B cell (primary cell): Measurements from ENCODE around the gene GGT6. TPM values are rescaled to one million over a fixed set of nuclear protein-coding genes. Genes with fewer than 3 reads are reported as not detected.

ENCODE experiments used
- ATAC-seq: fragments of 200-7000 bp; cut with Tn5 transposase; one replicate; pipeline ENCODE4 v1.10.0; 2021; ENCODE audit warnings: low read depth, mild to moderate bottlenecking, moderate number of reproducible peaks, moderate library complexity
- CTCF ChIA-PET: fragments of 350-600 bp; sonication (Branson Sonifier 250); formaldehyde crosslinking; loops from one replicate; lab custom pipeline; 2021; ENCODE audit warnings: antibody characterized with exemption, inconsistent platforms; lab: Charles Lee
- POLR2A ChIA-PET: fragments of 350-600 bp; sonication (Branson Sonifier 250); formaldehyde crosslinking; loops from one replicate; lab custom pipeline; 2021; ENCODE audit warnings: antibody characterized with exemption; lab: Charles Lee
- DNase-seq: peaks from one replicate; pipeline ENCODE4 v3.0.0; 2013
- H2AFZ ChIP-seq: 2 replicates; pipeline ENCODE4 v1.6.1; 2012; ENCODE audit warnings: mild to moderate bottlenecking, low read depth, low read length; ENCODE audit not compliant: insufficient read depth, poor library complexity, severe bottlenecking
- H3K27ac ChIP-seq, 2 donors: 1 replicate in 1 of 2; 2 replicates in 1 of 2; pipeline ENCODE4 v1.5.1; 2012 to 2013; ENCODE audit warnings: low read length in 2 of 2, mild to moderate bottlenecking in 2 of 2, moderate library complexity in 1 of 2
- H3K27me3 ChIP-seq, 4 experiments: fragments of 200-600 bp in 1 of 4; sonication (generic) in 1 of 4; replicated peaks in 1 of 4; 1 replicate in 2 of 4; 2 replicates in 2 of 4; pipeline versions ENCODE4 v1.6.1 to v1.7.0; 2013 to 2016; ENCODE audit warnings: low read length in 3 of 4, mild to moderate bottlenecking in 2 of 4, mixed read lengths in 1 of 4, moderate library complexity in 1 of 4; ENCODE audit not compliant: insufficient read depth in 4 of 4, control insufficient read depth in 3 of 4; ENCODE audit errors: control extremely low read depth in 1 of 4
- H3K36me3 ChIP-seq, 2 experiments: replicated peaks in 1 of 2; 1 replicate in 1 of 2; 2 replicates in 1 of 2; pipeline versions ENCODE4 v1.6.1 to v1.7.1; 2013; ENCODE audit warnings: low read length in 1 of 2; ENCODE audit not compliant: insufficient read depth in 2 of 2, control insufficient read depth in 1 of 2; ENCODE audit errors: control extremely low read depth in 1 of 2, extremely low read depth in 1 of 2
- H3K4me1 ChIP-seq, 2 donors: fragments of 200-600 bp in 1 of 2; sonication (generic) in 1 of 2; 1 replicate in 1 of 2; 2 replicates in 1 of 2; pipeline versions ENCODE4 v1.5.1 to v1.6.1; 2013 to 2017; ENCODE audit warnings: low read length in 2 of 2; ENCODE audit not compliant: control insufficient read depth in 2 of 2, insufficient read depth in 2 of 2
- H3K4me2 ChIP-seq: replicated peaks from 2 replicates; pipeline ENCODE3; 2012; ENCODE audit warnings: mild to moderate bottlenecking, low read depth, low read length; ENCODE audit not compliant: poor library complexity, severe bottlenecking
- H3K4me3 ChIP-seq, 5 experiments: fragments of 200-600 bp in 1 of 5; sonication (generic) in 1 of 5; 1 replicate in 3 of 5; 2 replicates in 2 of 5; pipeline versions ENCODE4 v1.5.1 to v1.7.0; 2011 to 2016; ENCODE audit warnings: low read length in 4 of 5, mild to moderate bottlenecking in 4 of 5, low read depth in 2 of 5, control low read depth in 1 of 5, moderate library complexity in 1 of 5; ENCODE audit not compliant: insufficient read depth in 1 of 5; ENCODE audit errors: control extremely low read depth in 1 of 5, extremely low read depth in 1 of 5
- H3K79me2 ChIP-seq: fragments of 200-600 bp; sonication (generic); one replicate; pipeline ENCODE4 v1.6.0; 2016; ENCODE audit warnings: low read length; ENCODE audit not compliant: control insufficient read depth, insufficient read depth
- H3K9ac ChIP-seq: fragments of 200-600 bp; sonication (generic); 2 replicates; pipeline ENCODE4 v1.6.1; 2017; ENCODE audit warnings: mild to moderate bottlenecking, low read length, moderate library complexity
- H3K9me3 ChIP-seq, 3 donors: one replicate each; pipeline versions ENCODE4 v1.6.1 to v1.7.1; 2013; ENCODE audit warnings: low read length in 2 of 3; ENCODE audit not compliant: control insufficient read depth in 2 of 3, insufficient read depth in 1 of 3; ENCODE audit errors: control extremely low read depth in 1 of 3
- H4K20me1 ChIP-seq: 2 replicates; pipeline ENCODE4 v1.6.0; 2012; ENCODE audit warnings: mild to moderate bottlenecking, low read length; ENCODE audit not compliant: insufficient read depth, control insufficient read depth, poor library complexity, severe bottlenecking
- H3K27ac Mint-ChIP-seq: one replicate; pipeline ENCODE4 v1.8.0; 2021; ENCODE audit warnings: mixed read lengths
- H3K27me3 Mint-ChIP-seq: one replicate; pipeline ENCODE4 v1.8.0; 2021; ENCODE audit warnings: mixed read lengths
- H3K4me1 Mint-ChIP-seq: one replicate; pipeline ENCODE4 v1.8.0; 2021; ENCODE audit warnings: mixed read lengths
- H3K4me3 Mint-ChIP-seq: one replicate; pipeline ENCODE4 v1.8.0; 2021; ENCODE audit warnings: mixed read lengths
- H3K9me3 Mint-ChIP-seq: one replicate; pipeline ENCODE4 v1.8.0; 2022; ENCODE audit warnings: mixed read lengths; ENCODE audit not compliant: insufficient read depth
- EZH2 ChIP-seq: IDR thresholded peaks from 2 replicates; pipeline ENCODE4 v1.6.1; 2012; ENCODE audit warnings: borderline replicate concordance, low read depth, mild to moderate bottlenecking, moderate library complexity, low read length; ENCODE audit not compliant: insufficient read depth, poor library complexity, severe bottlenecking
- WGBS: methylation state at CpG from one replicate; pipeline ENCODE4 v1.1.5; 2013; ENCODE audit warnings: missing lambda C conversion rate; ENCODE audit not compliant: insufficient coverage; 5-methylcytosine and 5-hydroxymethylcytosine counted together
- intact Hi-C: fragments of 100-400 bp; cut with micrococcal nuclease; formaldehyde crosslinking; loops from one replicate; pipeline ENCODE4 v1.10.0; 2022
- polyA plus RNA-seq: library from polyadenylated mRNA; depleted of rRNA; stranded (reverse); fragments of >200 nt; gene quantifications from 2 replicates; pipeline ENCODE4 v1.2.3, GENCODE V29; 2012
- total RNA-seq, 2 donors: library from RNA; stranded (reverse); fragments of 120-200 nt in 1 of 2; gene quantifications; 1 replicate in 1 of 2; 2 replicates in 1 of 2; pipeline versions ENCODE4 v1.2.3 to v1.2.4, GENCODE V29; 2013 to 2022
- TF ChIP-seq, protein P1 (sequence below): fragments of 200-600 bp; IDR thresholded peaks from one replicate; pipeline ENCODE4 v1.8.0; 2022; ENCODE audit warnings: antibody characterized with exemption, mild to moderate bottlenecking

GGT6 gene
- total and polyA plus RNA-seq, 2 donors (not counting 1 experiment from before 2014, with no cell fraction given): not detected

DNA sequence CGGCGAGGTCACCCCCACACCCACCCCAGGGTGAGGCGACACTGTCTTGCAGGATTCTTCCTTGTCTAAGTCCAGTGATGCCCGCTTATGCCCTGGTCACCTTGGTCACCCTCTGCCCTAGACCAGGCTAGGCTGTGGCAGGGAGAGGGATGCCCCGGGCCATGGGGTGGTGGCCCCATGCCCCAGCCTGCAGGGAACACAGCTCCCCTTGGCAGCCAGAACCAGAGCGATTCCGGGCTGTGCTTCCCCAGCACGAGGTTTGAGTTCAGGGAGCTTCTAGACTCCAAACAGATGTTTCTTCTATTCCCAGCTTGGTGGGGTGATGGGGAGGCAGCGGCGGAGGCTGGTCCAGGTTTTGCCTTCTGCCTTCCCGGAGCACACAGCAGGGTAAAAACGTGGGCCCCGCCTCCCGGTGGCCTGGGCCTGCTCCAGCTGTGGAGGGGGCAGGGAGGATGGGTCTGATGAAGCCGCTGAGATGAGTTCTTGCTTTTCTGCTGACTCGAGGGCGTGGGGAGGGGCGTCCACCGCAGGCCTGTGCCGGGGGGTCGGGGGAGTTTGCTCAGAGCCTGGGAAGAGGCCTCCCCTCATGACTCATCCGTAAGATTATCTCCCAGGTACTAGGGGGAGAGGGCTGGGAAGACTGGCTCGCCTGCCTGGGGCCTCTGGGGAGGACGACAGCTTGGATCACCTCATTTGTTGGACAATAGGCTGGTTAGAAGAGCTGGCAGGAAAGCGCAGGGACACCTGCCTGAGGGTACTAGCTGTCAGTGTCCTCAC lies 39.3 kb upstream of the GGT6 start:
- no peak for ATAC-seq
- Mint-ChIP-seq H3K27ac (no peak overlapping the region), H3K4me1 (peaks cover 3% of the 10 kb centered on the region)

More for the DNA sequence above, 39.3 kb upstream of the GGT6 start:
- H4K20me1 ChIP-seq: no peaks in the 10 kb centered on the region
- no peak for TF ChIP-seq EZH2
- TF ChIP-seq, protein P1, sequence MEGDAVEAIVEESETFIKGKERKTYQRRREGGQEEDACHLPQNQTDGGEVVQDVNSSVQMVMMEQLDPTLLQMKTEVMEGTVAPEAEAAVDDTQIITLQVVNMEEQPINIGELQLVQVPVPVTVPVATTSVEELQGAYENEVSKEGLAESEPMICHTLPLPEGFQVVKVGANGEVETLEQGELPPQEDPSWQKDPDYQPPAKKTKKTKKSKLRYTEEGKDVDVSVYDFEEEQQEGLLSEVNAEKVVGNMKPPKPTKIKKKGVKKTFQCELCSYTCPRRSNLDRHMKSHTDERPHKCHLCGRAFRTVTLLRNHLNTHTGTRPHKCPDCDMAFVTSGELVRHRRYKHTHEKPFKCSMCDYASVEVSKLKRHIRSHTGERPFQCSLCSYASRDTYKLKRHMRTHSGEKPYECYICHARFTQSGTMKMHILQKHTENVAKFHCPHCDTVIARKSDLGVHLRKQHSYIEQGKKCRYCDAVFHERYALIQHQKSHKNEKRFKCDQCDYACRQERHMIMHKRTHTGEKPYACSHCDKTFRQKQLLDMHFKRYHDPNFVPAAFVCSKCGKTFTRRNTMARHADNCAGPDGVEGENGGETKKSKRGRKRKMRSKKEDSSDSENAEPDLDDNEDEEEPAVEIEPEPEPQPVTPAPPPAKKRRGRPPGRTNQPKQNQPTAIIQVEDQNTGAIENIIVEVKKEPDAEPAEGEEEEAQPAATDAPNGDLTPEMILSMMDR: no peak
- 79% methylated on average over 15 of the region's 25 CpGs for WGBS
- H3K9me3 Mint-ChIP-seq: no peaks in the 10 kb centered on the region
- DNase-seq: no peak
- no peaks in the 10 kb centered on the region for H3K79me2 ChIP-seq
- no peak overlapping the region for H3K4me3 Mint-ChIP-seq
- H3K4me3 ChIP-seq: no peak overlapping the region
- CTCF ChIA-PET: interaction anchor here (0.5 kb wide), 1 partner anchor 8 kb away, joined by 3 read pairs; no protein-coding TSS in a partner anchor
- H3K27me3 Mint-ChIP-seq: peaks cover 24% of the 10 kb centered on the region
- H2AFZ ChIP-seq: no peak overlapping the region
- POLR2A ChIA-PET: no interaction called here
- H3K4me2 ChIP-seq: no peak overlapping the region
- H3K4me1 ChIP-seq: peaks cover 0 to 4% of the 10 kb centered on the region in 2 donors
- H3K27me3 ChIP-seq: peaks cover 0 to 16% (median 0%) of the 10 kb centered on the region in 4 experiments
- H3K27ac ChIP-seq: no peak overlapping the region
- H3K9me3 ChIP-seq: no peaks in the 10 kb centered on the region
- intact Hi-C loops: no loop called here
- no peak overlapping the region for H3K9ac ChIP-seq
- no peaks in the 10 kb centered on the region for H3K36me3 ChIP-seq
